Fibroblast of mammary gland (primary cell): ENCODE results near the gene HIPK1.
A peak's percentile ranks its signal among the peaks of the same experiment; 100 is the strongest.

Source experiments
- DNase-seq: peaks from one replicate; pipeline ENCODE4 v3.0.0-alpha.2; 2010; ENCODE audit warnings: low read depth
- H3K4me3 ChIP-seq: 2 replicates; pipeline ENCODE4 v1.5.1; 2011; ENCODE audit warnings: low read depth, mild to moderate bottlenecking, low read length, moderate library complexity; ENCODE audit not compliant: control insufficient read depth
- TF ChIP-seq, protein P1 (sequence below): conservative IDR thresholded peaks from 2 replicates; pipeline ENCODE4 v1.5.1; 2011; ENCODE audit warnings: low read depth, low read length, inconsistent platforms; ENCODE audit not compliant: control insufficient read depth, insufficient read depth

The HIPK1 gene

DNA sequence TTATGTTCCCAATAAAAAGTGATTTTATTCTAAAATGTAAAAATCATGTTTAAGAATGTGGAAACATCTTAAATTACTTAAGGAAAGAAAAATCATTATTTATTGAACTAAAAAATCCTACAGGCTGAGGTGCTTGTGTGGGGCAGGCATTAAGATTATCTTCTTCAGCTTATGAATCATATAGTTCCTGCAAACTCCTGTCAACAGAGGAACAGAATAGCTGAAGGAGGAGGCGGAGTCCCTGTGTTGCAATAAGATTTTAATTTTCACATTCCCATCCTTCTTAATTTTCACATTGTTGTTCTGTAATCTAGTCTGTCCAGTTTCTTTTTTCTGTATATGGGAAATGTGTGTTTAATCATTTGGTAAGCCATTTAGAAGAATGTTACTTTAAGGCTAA, 29.6 kb downstream of the HIPK1 start:
- TF ChIP-seq, protein P1, sequence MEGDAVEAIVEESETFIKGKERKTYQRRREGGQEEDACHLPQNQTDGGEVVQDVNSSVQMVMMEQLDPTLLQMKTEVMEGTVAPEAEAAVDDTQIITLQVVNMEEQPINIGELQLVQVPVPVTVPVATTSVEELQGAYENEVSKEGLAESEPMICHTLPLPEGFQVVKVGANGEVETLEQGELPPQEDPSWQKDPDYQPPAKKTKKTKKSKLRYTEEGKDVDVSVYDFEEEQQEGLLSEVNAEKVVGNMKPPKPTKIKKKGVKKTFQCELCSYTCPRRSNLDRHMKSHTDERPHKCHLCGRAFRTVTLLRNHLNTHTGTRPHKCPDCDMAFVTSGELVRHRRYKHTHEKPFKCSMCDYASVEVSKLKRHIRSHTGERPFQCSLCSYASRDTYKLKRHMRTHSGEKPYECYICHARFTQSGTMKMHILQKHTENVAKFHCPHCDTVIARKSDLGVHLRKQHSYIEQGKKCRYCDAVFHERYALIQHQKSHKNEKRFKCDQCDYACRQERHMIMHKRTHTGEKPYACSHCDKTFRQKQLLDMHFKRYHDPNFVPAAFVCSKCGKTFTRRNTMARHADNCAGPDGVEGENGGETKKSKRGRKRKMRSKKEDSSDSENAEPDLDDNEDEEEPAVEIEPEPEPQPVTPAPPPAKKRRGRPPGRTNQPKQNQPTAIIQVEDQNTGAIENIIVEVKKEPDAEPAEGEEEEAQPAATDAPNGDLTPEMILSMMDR: no peak
- no peak for DNase-seq
- H3K4me3 ChIP-seq: no peak overlapping the region

GRCh38 chr1:113963281-113963906, 34.3 kb downstream of the HIPK1 start:
- no peak overlapping the region for H3K4me3 ChIP-seq
- no peak for DNase-seq
- TF ChIP-seq, protein P1: peak; percentile 17

DNA sequence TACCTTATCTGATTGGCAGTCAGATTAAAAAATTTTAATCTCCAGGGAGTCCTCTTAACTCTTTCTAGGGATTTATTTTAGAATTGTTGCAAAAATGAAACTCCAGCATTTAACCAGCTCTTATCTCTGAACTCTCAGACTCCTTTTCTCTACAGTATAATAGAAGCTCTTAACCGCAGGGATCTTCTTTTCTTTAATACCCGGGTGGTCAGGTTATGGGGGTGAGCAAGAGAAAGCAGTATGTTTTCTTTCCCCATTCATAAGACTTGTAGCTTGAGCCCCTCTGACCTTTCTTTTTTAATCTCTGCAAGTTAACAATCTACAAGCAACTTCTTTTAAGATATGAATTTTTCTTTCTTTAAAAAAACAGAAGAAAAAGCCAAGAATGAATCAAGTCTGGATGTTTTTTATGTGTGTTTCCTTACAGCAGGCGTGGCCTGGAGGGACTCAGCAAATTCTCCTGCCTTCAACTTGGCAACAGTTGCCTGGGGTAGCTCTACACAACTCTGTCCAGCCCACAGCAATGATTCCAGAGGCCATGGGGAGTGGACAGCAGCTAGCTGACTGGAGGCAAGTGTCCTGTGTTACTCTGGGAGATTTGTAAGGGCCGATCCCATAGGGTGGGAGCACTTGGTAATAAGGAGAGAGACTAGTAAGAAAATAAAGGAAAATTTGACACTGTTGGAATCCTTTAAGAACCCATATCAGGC, 36.7 kb downstream of the HIPK1 start:
- no peak for DNase-seq
- TF ChIP-seq, protein P1: no peak
- no peak overlapping the region for H3K4me3 ChIP-seq

DNA sequence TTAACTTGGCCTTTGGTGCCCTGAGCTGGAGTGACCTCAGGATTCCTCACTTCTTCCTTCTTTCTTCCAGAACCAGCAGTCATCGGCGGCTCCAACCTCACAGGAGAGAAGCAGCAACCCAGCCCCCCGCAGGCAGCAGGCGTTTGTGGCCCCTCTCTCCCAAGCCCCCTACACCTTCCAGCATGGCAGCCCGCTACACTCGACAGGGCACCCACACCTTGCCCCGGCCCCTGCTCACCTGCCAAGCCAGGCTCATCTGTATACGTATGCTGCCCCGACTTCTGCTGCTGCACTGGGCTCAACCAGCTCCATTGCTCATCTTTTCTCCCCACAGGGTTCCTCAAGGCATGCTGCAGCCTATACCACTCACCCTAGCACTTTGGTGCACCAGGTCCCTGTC, 43.8 kb downstream of the HIPK1 start:
- no peak overlapping the region for H3K4me3 ChIP-seq
- TF ChIP-seq, protein P1: no peak
- no peak for DNase-seq

- DNase-seq: no peak
- no peak overlapping the region for H3K4me3 ChIP-seq
- TF ChIP-seq, protein P1: no peak
These were observed 46.2 kb downstream of the HIPK1 start for GRCh38 chr1:113975211-113975895.

DNA sequence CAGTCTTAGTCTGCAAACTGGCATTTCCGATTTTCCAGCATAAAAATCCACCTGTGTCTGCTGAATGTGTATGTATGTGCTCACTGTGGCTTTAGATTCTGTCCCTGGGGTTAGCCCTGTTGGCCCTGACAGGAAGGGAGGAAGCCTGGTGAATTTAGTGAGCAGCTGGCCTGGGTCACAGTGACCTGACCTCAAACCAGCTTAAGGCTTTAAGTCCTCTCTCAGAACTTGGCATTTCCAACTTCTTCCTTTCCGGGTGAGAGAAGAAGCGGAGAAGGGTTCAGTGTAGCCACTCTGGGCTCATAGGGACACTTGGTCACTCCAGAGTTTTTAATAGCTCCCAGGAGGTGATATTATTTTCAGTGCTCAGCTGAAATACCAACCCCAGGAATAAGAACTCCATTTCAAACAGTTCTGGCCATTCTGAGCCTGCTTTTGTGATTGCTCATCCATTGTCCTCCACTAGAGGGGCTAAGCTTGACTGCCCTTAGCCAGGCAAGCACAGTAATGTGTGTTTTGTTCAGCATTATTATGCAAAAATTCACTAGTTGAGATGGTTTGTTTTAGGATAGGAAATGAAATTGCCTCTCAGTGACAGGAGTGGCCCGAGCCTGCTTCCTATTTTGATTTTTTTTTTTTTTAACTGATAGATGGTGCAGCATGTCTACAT, 47.6 kb downstream of the HIPK1 start:
- TF ChIP-seq, protein P1: peak; percentile 82
- DNase-seq: peak; percentile 60
- no peak overlapping the region for H3K4me3 ChIP-seq
